ENCODE measurements around the gene KRT82. TPM values are rescaled to one million over a fixed set of nuclear protein-coding genes. Genes with fewer than 3 reads are reported as not detected.

Gene KRT82
- total RNA-seq, 1 experiment from 2014 or later, result not detected

- H2BK12ac ChIP-seq (ENCODE audit: insufficient read length, low read depth, low read length), result no peak overlapping the region
- no peaks in the 10 kb centered on the region for H3K9me3 ChIP-seq (ENCODE audit: control insufficient read depth, low read depth, low read length)
- H3K79me2 ChIP-seq (ENCODE audit: insufficient read depth, low read length), result no peaks in the 10 kb centered on the region
- no peak overlapping the region for H3K4me2 ChIP-seq (ENCODE audit: insufficient read depth, insufficient read length, low read length)
- H3K4me3 Mint-ChIP-seq, result no peak overlapping the region
- no peak overlapping the region for H2AK5ac ChIP-seq (ENCODE audit: insufficient read length, low read length)
- no peak overlapping the region for H3T11ph ChIP-seq (ENCODE audit: low read length)
- no peak overlapping the region for H3K23ac ChIP-seq (ENCODE audit: insufficient read length, low read depth, low read length)
- TF ChIP-seq, protein P1, sequence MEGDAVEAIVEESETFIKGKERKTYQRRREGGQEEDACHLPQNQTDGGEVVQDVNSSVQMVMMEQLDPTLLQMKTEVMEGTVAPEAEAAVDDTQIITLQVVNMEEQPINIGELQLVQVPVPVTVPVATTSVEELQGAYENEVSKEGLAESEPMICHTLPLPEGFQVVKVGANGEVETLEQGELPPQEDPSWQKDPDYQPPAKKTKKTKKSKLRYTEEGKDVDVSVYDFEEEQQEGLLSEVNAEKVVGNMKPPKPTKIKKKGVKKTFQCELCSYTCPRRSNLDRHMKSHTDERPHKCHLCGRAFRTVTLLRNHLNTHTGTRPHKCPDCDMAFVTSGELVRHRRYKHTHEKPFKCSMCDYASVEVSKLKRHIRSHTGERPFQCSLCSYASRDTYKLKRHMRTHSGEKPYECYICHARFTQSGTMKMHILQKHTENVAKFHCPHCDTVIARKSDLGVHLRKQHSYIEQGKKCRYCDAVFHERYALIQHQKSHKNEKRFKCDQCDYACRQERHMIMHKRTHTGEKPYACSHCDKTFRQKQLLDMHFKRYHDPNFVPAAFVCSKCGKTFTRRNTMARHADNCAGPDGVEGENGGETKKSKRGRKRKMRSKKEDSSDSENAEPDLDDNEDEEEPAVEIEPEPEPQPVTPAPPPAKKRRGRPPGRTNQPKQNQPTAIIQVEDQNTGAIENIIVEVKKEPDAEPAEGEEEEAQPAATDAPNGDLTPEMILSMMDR (conservative IDR thresholded peaks at IDR 0.05), result no peak
- no peak overlapping the region for H4K8ac ChIP-seq (replicated peaks; ENCODE audit: insufficient read length, low read depth, low read length)
- no peak overlapping the region for H2BK120ac ChIP-seq (ENCODE audit: low read depth, low read length, poor library complexity, severe bottlenecking)
- no peaks in the 10 kb centered on the region for H4K20me1 ChIP-seq (ENCODE audit: control insufficient read depth, insufficient read depth, insufficient read length)
- H4K91ac ChIP-seq (ENCODE audit: insufficient read length, low read depth, low read length), result no peak overlapping the region
- no peak overlapping the region for H2BK15ac ChIP-seq (ENCODE audit: low read depth, low read length)
- peaks cover 13 to 14% of the 10 kb centered on the region in 2 experiments for H3K4me1 Mint-ChIP-seq
- H3K9me3 Mint-ChIP-seq, result no peaks in the 10 kb centered on the region
- H3K56ac ChIP-seq (ENCODE audit: insufficient read length, low read depth, low read length), result no peak overlapping the region
- H2BK20ac ChIP-seq (ENCODE audit: low read depth, low read length, poor library complexity, severe bottlenecking), result no peak overlapping the region
- H3K27ac Mint-ChIP-seq, result no peak overlapping the region
- H3K27me3 ChIP-seq (ENCODE audit: insufficient read depth, low read length), result no peaks in the 10 kb centered on the region
- no peaks in the 10 kb centered on the region for H3K23me2 ChIP-seq (ENCODE audit: insufficient read length, low read depth, low read length, poor library complexity, severe bottlenecking)
- no peak overlapping the region for H2BK5ac ChIP-seq (ENCODE audit: insufficient read length, low read length)
- no peak for DNase-seq
- H3K4me1 ChIP-seq (ENCODE audit: insufficient read depth, low read length), result no peaks in the 10 kb centered on the region
- H2AFZ ChIP-seq (ENCODE audit: low read length), result no peak overlapping the region
- H3K9ac ChIP-seq (ENCODE audit: extremely low read depth, insufficient read length, low read length), result no peak overlapping the region
- H3K18ac ChIP-seq (ENCODE audit: insufficient read length, low read depth, low read length), result no peak overlapping the region
- no peak overlapping the region for H3K4ac ChIP-seq (ENCODE audit: low read depth, low read length)
- no peaks in the 10 kb centered on the region for H3K36me3 Mint-ChIP-seq (ENCODE audit: insufficient read depth in 1 of 3, low read depth in 3 of 3)
- no CpG with 5 or more reads among the region's 2 CpGs for WGBS (ENCODE audit: extremely low coverage, insufficient read length, low lambda C conversion rate)
- no peak overlapping the region for H3K27ac ChIP-seq (ENCODE audit: insufficient read length, low read depth, low read length)
- H3K79me1 ChIP-seq (ENCODE audit: insufficient read depth, low read depth, low read length, poor library complexity, severe bottlenecking), result no peaks in the 10 kb centered on the region
- H3K14ac ChIP-seq (ENCODE audit: insufficient read depth, low read length), result no peak overlapping the region
- no peak overlapping the region for H4K5ac ChIP-seq (ENCODE audit: insufficient read length, low read depth, low read length)
- H3K27me3 Mint-ChIP-seq (ENCODE audit: low read depth), result peaks cover 8% of the 10 kb centered on the region; the same call in 1 of the 2 replicates
These were observed 53.2 kb downstream of the KRT82 start for GRCh38 chr12:52352951-52353350.
